Measurements from ENCODE around the gene CDH15. TPM values are rescaled to one million over a fixed set of nuclear protein-coding genes. Genes with fewer than 3 reads are reported as not detected.
A peak's percentile ranks its signal among the peaks of the same experiment; 100 is the strongest.
"Not testable (repeated sequence)": the region's sequence is repeated elsewhere in the genome, so short reads cannot be mapped to it uniquely, and the experiment has no call there.

The CDH15 gene
- total RNA-seq, 1 experiment from 2014 or later = 0.10 TPM

- DNase-seq (ENCODE audit: low read depth) = peak; percentile 43
Measured at GRCh38 chr16:89172528-89173173, 1.1 kb downstream of the CDH15 start.

- DNase-seq (ENCODE audit: low read depth) = no peak
Measured at GRCh38 chr16:89173174-89173921, 1.8 kb downstream of the CDH15 start.

- no peak for DNase-seq (ENCODE audit: low read depth)
Measured at GRCh38 chr16:89174055-89174827, 2.7 kb downstream of the CDH15 start.

GRCh38 chr16:89174877-89175276 is 3.3 kb downstream of the CDH15 start:
- DNase-seq (ENCODE audit: low read depth) = peak; percentile 64

GRCh38 chr16:89175280-89176146 is 4.0 kb downstream of the CDH15 start:
- peak; percentile 34 for DNase-seq (ENCODE audit: low read depth)

GRCh38 chr16:89176147-89176690 is 4.7 kb downstream of the CDH15 start:
- DNase-seq (ENCODE audit: low read depth) = no peak

GRCh38 chr16:89176717-89177116 is 5.2 kb downstream of the CDH15 start:
- DNase-seq (ENCODE audit: low read depth) = no peak

GRCh38 chr16:89177501-89177900 is 6.0 kb downstream of the CDH15 start:
- DNase-seq (ENCODE audit: low read depth) = no peak

GRCh38 chr16:89178453-89179147 is 7.1 kb downstream of the CDH15 start:
- DNase-seq (ENCODE audit: low read depth) = no peak

- no peak for DNase-seq (ENCODE audit: low read depth)
Measured at GRCh38 chr16:89179148-89179484, 7.6 kb downstream of the CDH15 start.

- DNase-seq (ENCODE audit: low read depth) = no peak
Measured at GRCh38 chr16:89179656-89180315, 8.2 kb downstream of the CDH15 start.

- DNase-seq (ENCODE audit: low read depth) = no peak
Measured at GRCh38 chr16:89183463-89183862, 11.9 kb downstream of the CDH15 start.

- DNase-seq (ENCODE audit: low read depth) = no peak
Measured at GRCh38 chr16:89183975-89184676, 12.6 kb downstream of the CDH15 start.

GRCh38 chr16:89184677-89184932 is 13.1 kb downstream of the CDH15 start:
- no peak for DNase-seq (ENCODE audit: low read depth)

- no peak for DNase-seq (ENCODE audit: low read depth)
Measured at GRCh38 chr16:89184933-89185794, 13.6 kb downstream of the CDH15 start.

- not testable (repeated sequence) for DNase-seq (ENCODE audit: low read depth)
Measured at GRCh38 chr16:89185887-89186592, 14.5 kb downstream of the CDH15 start.

GRCh38 chr16:89186593-89187031 is 15.1 kb downstream of the CDH15 start:
- DNase-seq (ENCODE audit: low read depth) = not testable (repeated sequence)

Data from M059J (cell line).